SK-N-SH (cell line): ENCODE data around the gene WASHC2C. TPM values are rescaled to one million over a fixed set of nuclear protein-coding genes. Genes with fewer than 3 reads are reported as not detected.
"Not testable (repeated sequence)": the region's sequence is repeated elsewhere in the genome, so short reads cannot be mapped to it uniquely, and the experiment has no call there.

Source experiments
- CTCF ChIA-PET: fragments of 300-600, 350-600 bp; formaldehyde crosslinking; extraction: SDS; loops from one replicate; lab custom pipeline; 2021; lab: Yijun Ruan, JAX
- POLR2A ChIA-PET: fragments of 350-600 bp; sonication (Branson Sonifier 250); formaldehyde crosslinking; extraction: SDS; loops from one replicate; lab custom pipeline; 2020; ENCODE audit warnings: antibody characterized with exemption, inconsistent platforms; lab: Yijun Ruan, JAX
- DNase-seq: peaks from one replicate; pipeline ENCODE4 v3.0.0; 2012
- H2AFZ ChIP-seq: fragments of 200-600 bp; sonication (generic); 2 replicates; pipeline ENCODE4 v1.8.1; 2016; ENCODE audit warnings: antibody characterized with exemption, mild to moderate bottlenecking, low read depth
- H3F3A ChIP-seq: fragments of 200-600 bp; sonication (generic); replicated peaks from 2 replicates; pipeline ENCODE3; 2016; ENCODE audit warnings: antibody characterized with exemption, mild to moderate bottlenecking; ENCODE audit not compliant: insufficient read depth
- H3K27ac ChIP-seq, 2 experiments: fragments of 200-500 bp in 1 of 2; fragments of 200-600 bp in 1 of 2; sonication (Bioruptor generic) in 1 of 2; sonication (generic), shearing (Covaris generic) in 1 of 2; 2 replicates each; pipeline versions ENCODE4 v1.5.1 to v1.6.1; 2014 to 2016; ENCODE audit warnings: low read depth in 2 of 2, inconsistent platforms in 1 of 2, low read length in 1 of 2, mild to moderate bottlenecking in 1 of 2, mixed read lengths in 1 of 2
- H3K27me3 ChIP-seq: fragments of 200-600 bp; sonication (generic), shearing (Covaris generic); 2 replicates; pipeline ENCODE4 v1.6.1; 2016; ENCODE audit warnings: mixed run types; ENCODE audit not compliant: insufficient read depth
- H3K36me3 ChIP-seq, 2 experiments: fragments of 200-500 bp in 1 of 2; fragments of 200-600 bp in 1 of 2; sonication (Bioruptor generic) in 1 of 2; sonication (generic) in 1 of 2; replicated peaks in 1 of 2; 2 replicates each; pipeline versions ENCODE3 to v1.5.1; 2014 to 2016; ENCODE audit warnings: low read length in 1 of 2, mild to moderate bottlenecking in 1 of 2; ENCODE audit not compliant: insufficient read depth in 2 of 2, control insufficient read depth in 1 of 2
- H3K4me1 ChIP-seq, 2 experiments: fragments of 200-500 bp in 1 of 2; fragments of 200-600 bp in 1 of 2; sonication (Bioruptor generic) in 1 of 2; sonication (generic), shearing (Covaris generic) in 1 of 2; 2 replicates each; pipeline versions ENCODE4 v1.5.1 to v1.6.1; 2014 to 2016; ENCODE audit warnings: low read depth in 1 of 2, low read length in 1 of 2, mixed run types in 1 of 2; ENCODE audit not compliant: insufficient read depth in 2 of 2, control insufficient read depth in 1 of 2
- H3K4me2 ChIP-seq: fragments of 200-600 bp; sonication (generic), shearing (Covaris generic); 2 replicates; pipeline ENCODE4 v1.6.1; 2017; ENCODE audit warnings: mixed run types
- H3K4me3 ChIP-seq, 2 experiments: fragments of 200-500 bp in 1 of 2; fragments of 200-600 bp in 1 of 2; sonication (Bioruptor generic) in 1 of 2; sonication (generic), shearing (Covaris generic) in 1 of 2; 2 replicates each; pipeline versions ENCODE4 v1.5.1 to v1.8.1; 2014 to 2016; ENCODE audit warnings: low read depth in 2 of 2, inconsistent platforms in 1 of 2, low read length in 1 of 2, mild to moderate bottlenecking in 1 of 2, mixed read lengths in 1 of 2, moderate library complexity in 1 of 2
- H3K79me2 ChIP-seq: fragments of 200-600 bp; sonication (generic); 2 replicates; pipeline ENCODE4 v1.8.1; 2017; ENCODE audit warnings: mild to moderate bottlenecking; ENCODE audit not compliant: insufficient read depth
- H3K9ac ChIP-seq: fragments of 200-600 bp; sonication (generic); 2 replicates; pipeline ENCODE4 v1.6.1; 2017; ENCODE audit warnings: mixed run types
- H3K9me2 ChIP-seq: fragments of 200-600 bp; sonication (generic); 2 replicates; pipeline ENCODE4 v1.6.1; 2017; ENCODE audit warnings: mixed run types
- H3K9me3 ChIP-seq: fragments of 200-600 bp; sonication (generic); 2 replicates; pipeline ENCODE4 v1.6.1; 2017; ENCODE audit warnings: mixed run types, mild to moderate bottlenecking, moderate library complexity
- H4K20me1 ChIP-seq: fragments of 200-600 bp; sonication (generic); 2 replicates; pipeline ENCODE4 v1.6.1; 2017; ENCODE audit warnings: mild to moderate bottlenecking, mixed run types; ENCODE audit not compliant: insufficient read depth
- WGBS: methylation state at CpG from one replicate; pipeline ENCODE4 v1.1.6; 2017; ENCODE audit warnings: low lambda C conversion rate; 5-methylcytosine and 5-hydroxymethylcytosine counted together
- polyA plus RNA-seq, 3 experiments: library from polyadenylated mRNA; depleted of rRNA; stranded (reverse); fragments of >200 nt; gene quantifications; 2 replicates each; pipeline ENCODE4 v1.2.3, GENCODE V29; 2012

The WASHC2C gene
- polyA plus RNA-seq, 1 of the 3 experiments (the other 2 are of a cell fraction), result 17.9 TPM

GRCh38 chr10:45711223-45711622 is 15.8 kb upstream of the WASHC2C start:
- H3K4me3 ChIP-seq, POLR2A ChIA-PET, H3K4me2 ChIP-seq, H3K9me2 ChIP-seq, H3K36me3 ChIP-seq, H2AFZ ChIP-seq, H3K79me2 ChIP-seq, DNase-seq, H3K27me3 ChIP-seq, CTCF ChIA-PET, H3K9ac ChIP-seq, H3F3A ChIP-seq, H3K27ac ChIP-seq, H3K9me3 ChIP-seq, H4K20me1 ChIP-seq, H3K4me1 ChIP-seq: not testable (repeated sequence)
- 79% methylated on average over 2 of the region's 5 CpGs for WGBS

- POLR2A ChIA-PET, H4K20me1 ChIP-seq, H3K27ac ChIP-seq, H3K9me3 ChIP-seq, H3K36me3 ChIP-seq, H3K4me1 ChIP-seq, H3K27me3 ChIP-seq, H3F3A ChIP-seq, H3K4me3 ChIP-seq, H3K79me2 ChIP-seq, H3K4me2 ChIP-seq, H2AFZ ChIP-seq, DNase-seq, H3K9me2 ChIP-seq, CTCF ChIA-PET, H3K9ac ChIP-seq: not testable (repeated sequence)
- WGBS, result 32% methylated on average over 3 of the region's 3 CpGs
Measured at GRCh38 chr10:45717053-45717452, 10.0 kb upstream of the WASHC2C start.

- H3F3A ChIP-seq, H3K4me3 ChIP-seq, H4K20me1 ChIP-seq, H3K9me3 ChIP-seq, H3K9me2 ChIP-seq, H3K27ac ChIP-seq, H3K4me1 ChIP-seq, H3K4me2 ChIP-seq, H3K79me2 ChIP-seq, H2AFZ ChIP-seq, H3K9ac ChIP-seq, H3K36me3 ChIP-seq, CTCF ChIA-PET, DNase-seq, H3K27me3 ChIP-seq, POLR2A ChIA-PET: not testable (repeated sequence)
- 70% methylated on average over 1 of the region's 1 CpG for WGBS
Measured at GRCh38 chr10:45717642-45718041, 9.4 kb upstream of the WASHC2C start.

- H3K79me2 ChIP-seq, H3K36me3 ChIP-seq, H3F3A ChIP-seq, H3K4me1 ChIP-seq, H2AFZ ChIP-seq, H3K27ac ChIP-seq, H3K27me3 ChIP-seq, H4K20me1 ChIP-seq, H3K9me3 ChIP-seq, H3K4me3 ChIP-seq, POLR2A ChIA-PET, H3K9me2 ChIP-seq, H3K9ac ChIP-seq, DNase-seq, H3K4me2 ChIP-seq, CTCF ChIA-PET: not testable (repeated sequence)
- 65% methylated on average over 10 of the region's 10 CpGs for WGBS
Measured at GRCh38 chr10:45721503-45721902, 5.6 kb upstream of the WASHC2C start.

- H3K79me2 ChIP-seq, H3K9ac ChIP-seq, H4K20me1 ChIP-seq, H3K36me3 ChIP-seq, H3K9me2 ChIP-seq, H3K27me3 ChIP-seq, H2AFZ ChIP-seq, H3K9me3 ChIP-seq, H3K27ac ChIP-seq, H3K4me2 ChIP-seq, DNase-seq, H3F3A ChIP-seq, H3K4me3 ChIP-seq, POLR2A ChIA-PET, H3K4me1 ChIP-seq: not testable (repeated sequence)
- CTCF ChIA-PET, result interaction anchor here (2.1 kb wide), 1 partner anchor 474 kb away, joined by 6 read pairs; no protein-coding TSS in a partner anchor
- WGBS, result 79% methylated on average over 11 of the region's 11 CpGs
Measured at GRCh38 chr10:45723851-45724250, 3.2 kb upstream of the WASHC2C start.

- H3K27me3 ChIP-seq, H3K9me2 ChIP-seq, CTCF ChIA-PET, H3F3A ChIP-seq, H3K4me1 ChIP-seq, POLR2A ChIA-PET, H3K36me3 ChIP-seq, DNase-seq, H4K20me1 ChIP-seq, H3K79me2 ChIP-seq, H3K9me3 ChIP-seq: not testable (repeated sequence)
- peak overlapping the region; percentile 84 for H3K4me2 ChIP-seq
- WGBS, result 2% methylated on average over 11 of the region's 45 CpGs
- H3K27ac ChIP-seq, result peak overlapping the region; percentile 48 to 72; a peak in 3 of 4 replicates
- peak overlapping the region; percentile 84 for H3K9ac ChIP-seq
- H3K4me3 ChIP-seq, result peak overlapping the region; percentile 79 to 80
- H2AFZ ChIP-seq, result peak overlapping the region; percentile 94; the same call in 1 of the 2 replicates
Measured at GRCh38 chr10:45727421-45727965, 427 bp downstream of the WASHC2C start.
